Measurements from ENCODE around the gene CWF19L1. TPM values are rescaled to one million over a fixed set of nuclear protein-coding genes. Genes with fewer than 3 reads are reported as not detected.

CWF19L1 gene
- total RNA-seq, 2 donors from 2014 or later = 15.3 to 21.4 TPM

DNA sequence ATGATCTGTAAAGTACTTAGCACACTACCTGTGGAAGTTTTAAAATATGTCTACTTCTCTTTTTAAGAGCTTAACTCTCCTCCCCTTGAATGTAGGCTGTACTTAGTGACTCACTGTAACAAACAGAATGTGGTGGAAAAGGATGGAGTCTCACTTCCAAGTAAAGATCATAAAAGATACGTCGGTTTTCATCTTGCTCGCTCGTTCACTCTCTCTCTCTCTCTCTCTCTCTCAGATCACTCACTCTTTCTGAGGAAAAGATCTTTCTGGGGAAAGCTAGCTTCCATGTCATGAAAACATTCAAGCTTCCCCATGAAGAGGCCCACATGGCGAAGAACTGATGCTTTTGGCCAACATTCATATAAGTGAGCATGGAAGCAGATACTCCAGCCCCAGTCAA lies 43.6 kb downstream of the CWF19L1 start:
- Histone ChIP-seq H3K27ac (no peak overlapping the region), H3K4me3 (no peak overlapping the region), H3K9ac (ENCODE audit: low read depth in 2 of 2, low read length in 2 of 2) (no peak overlapping the region), H3K27me3 (no peaks in the 10 kb centered on the region), H3K4me1 (peaks cover 4% of the 10 kb centered on the region), H3K36me3 (no peaks in the 10 kb centered on the region), H3K9me3 (no peaks in the 10 kb centered on the region)
- TF ChIP-seq CTCF (IDR thresholded peaks at IDR 0.05) = no peak
- intact Hi-C loops (cut with DNase I) = no loop called here
- no peak for DNase-seq

GRCh38 chr10:100222529-100222928 lies 44.9 kb downstream of the CWF19L1 start:
- DNase-seq = no peak
- intact Hi-C loops (cut with DNase I) = no loop called here

DNA sequence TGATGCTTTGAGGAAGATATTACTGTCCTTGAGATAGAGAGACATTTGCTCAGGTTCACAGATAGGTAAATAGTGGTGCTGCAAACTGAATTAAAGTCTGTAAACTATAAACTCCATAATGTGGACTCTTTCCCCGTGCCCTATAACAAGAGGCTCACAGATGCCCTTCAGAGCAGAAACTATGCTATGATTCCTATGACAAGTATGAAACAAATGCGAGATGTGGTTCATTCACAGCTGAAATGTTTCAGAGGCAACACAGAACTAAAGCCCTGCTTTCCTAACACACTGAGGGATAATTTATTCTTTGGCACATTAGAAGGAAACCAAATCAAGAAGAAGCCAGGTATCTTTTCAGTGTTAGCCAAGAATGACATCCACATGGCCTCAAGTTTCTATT lies 51.4 kb downstream of the CWF19L1 start:
- TF ChIP-seq CTCF (IDR thresholded peaks at IDR 0.05) = no peak
- intact Hi-C loops (cut with DNase I) = no loop called here
- peaks cover 13% of the 10 kb centered on the region for H3K36me3 ChIP-seq

More at GRCh38 chr10:100222529-100222928, 44.9 kb downstream of the CWF19L1 start:
- Histone ChIP-seq H3K27ac (no peak overlapping the region), H3K4me3 (no peak overlapping the region), H3K4me1 (no peaks in the 10 kb centered on the region), H3K27me3 (no peaks in the 10 kb centered on the region), H3K9me3 (no peaks in the 10 kb centered on the region), H3K36me3 (peaks cover 3% of the 10 kb centered on the region), H3K9ac (ENCODE audit: low read depth in 2 of 2, low read length in 2 of 2) (no peak overlapping the region)
- no peak for TF ChIP-seq CTCF (IDR thresholded peaks at IDR 0.05)

GRCh38 chr10:100209303-100209702 lies 58.1 kb downstream of the CWF19L1 start:
- H3K36me3 ChIP-seq = no peaks in the 10 kb centered on the region

More for the DNA sequence above, 51.4 kb downstream of the CWF19L1 start:
- Histone ChIP-seq H3K4me3 (no peak overlapping the region), H3K9ac (ENCODE audit: low read depth in 2 of 2, low read length in 2 of 2) (no peak overlapping the region), H3K9me3 (no peaks in the 10 kb centered on the region), H3K27me3 (no peaks in the 10 kb centered on the region), H3K27ac (no peak overlapping the region), H3K4me1 (no peaks in the 10 kb centered on the region)
- DNase-seq = no peak

GRCh38 chr10:100208276-100208675 lies 59.2 kb downstream of the CWF19L1 start:
- Histone ChIP-seq H3K9ac (ENCODE audit: low read depth in 2 of 2, low read length in 2 of 2) (no peak overlapping the region), H3K4me1 (no peaks in the 10 kb centered on the region), H3K27ac (no peak overlapping the region), H3K4me3 (no peak overlapping the region), H3K36me3 (peaks cover 7% of the 10 kb centered on the region), H3K9me3 (no peaks in the 10 kb centered on the region), H3K27me3 (no peaks in the 10 kb centered on the region)
- intact Hi-C loops (cut with DNase I) = no loop called here
- DNase-seq = no peak
- no peak for TF ChIP-seq CTCF (IDR thresholded peaks at IDR 0.05)

More at GRCh38 chr10:100209303-100209702, 58.1 kb downstream of the CWF19L1 start:
- DNase-seq = no peak
- Histone ChIP-seq H3K4me1 (no peaks in the 10 kb centered on the region), H3K27me3 (no peaks in the 10 kb centered on the region), H3K4me3 (no peak overlapping the region), H3K9me3 (no peaks in the 10 kb centered on the region), H3K9ac (ENCODE audit: low read depth in 2 of 2, low read length in 2 of 2) (no peak overlapping the region), H3K27ac (no peak overlapping the region)
- intact Hi-C loops (cut with DNase I) = no loop called here
- TF ChIP-seq CTCF (IDR thresholded peaks at IDR 0.05) = no peak

All from colonic mucosa (tissue), 4 donors.